ENCODE measurements around the gene HSPA12A.
"Not testable (repeated sequence)": the region's sequence is repeated elsewhere in the genome, so short reads cannot be mapped to it uniquely, and the experiment has no call there.

The HSPA12A gene

DNA sequence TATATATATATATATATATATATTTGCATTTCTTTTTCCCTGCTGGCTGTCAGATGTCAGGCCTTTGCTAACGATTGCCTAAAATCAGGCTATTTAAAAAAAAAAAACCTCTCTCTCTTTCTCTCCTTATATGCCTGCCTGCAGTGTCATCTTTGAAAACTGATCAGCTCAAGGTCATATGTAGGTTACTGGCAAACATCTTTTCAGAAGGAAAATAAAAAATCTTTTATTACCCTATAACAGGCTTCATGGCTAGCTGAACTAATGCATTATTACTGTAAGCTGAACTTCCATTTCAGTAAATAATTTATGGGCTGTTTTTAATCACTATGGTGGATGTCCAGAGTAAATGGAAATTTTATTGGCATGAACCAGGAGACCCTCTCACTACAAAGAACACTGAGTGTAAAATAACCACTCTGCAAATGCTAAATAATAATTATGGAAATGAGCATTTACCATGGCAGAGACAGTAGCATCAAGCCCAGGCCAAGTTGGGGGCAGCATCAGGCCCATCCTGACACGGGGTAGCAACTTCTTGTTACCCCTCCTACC is 29.3 kb downstream of the HSPA12A start:
- no peaks in the 10 kb centered on the region for H3K4me1 ChIP-seq (ENCODE audit: control insufficient read depth, low read length)
- peaks cover 6% of the 10 kb centered on the region for H3K27me3 ChIP-seq (ENCODE audit: control insufficient read depth, low read length)
- no peaks in the 10 kb centered on the region for H3K79me2 ChIP-seq (ENCODE audit: control insufficient read depth, low read length)
- H4K20me1 ChIP-seq (ENCODE audit: control insufficient read depth, insufficient read depth, low read depth, low read length): no peaks in the 10 kb centered on the region
- TF ChIP-seq, protein P1, sequence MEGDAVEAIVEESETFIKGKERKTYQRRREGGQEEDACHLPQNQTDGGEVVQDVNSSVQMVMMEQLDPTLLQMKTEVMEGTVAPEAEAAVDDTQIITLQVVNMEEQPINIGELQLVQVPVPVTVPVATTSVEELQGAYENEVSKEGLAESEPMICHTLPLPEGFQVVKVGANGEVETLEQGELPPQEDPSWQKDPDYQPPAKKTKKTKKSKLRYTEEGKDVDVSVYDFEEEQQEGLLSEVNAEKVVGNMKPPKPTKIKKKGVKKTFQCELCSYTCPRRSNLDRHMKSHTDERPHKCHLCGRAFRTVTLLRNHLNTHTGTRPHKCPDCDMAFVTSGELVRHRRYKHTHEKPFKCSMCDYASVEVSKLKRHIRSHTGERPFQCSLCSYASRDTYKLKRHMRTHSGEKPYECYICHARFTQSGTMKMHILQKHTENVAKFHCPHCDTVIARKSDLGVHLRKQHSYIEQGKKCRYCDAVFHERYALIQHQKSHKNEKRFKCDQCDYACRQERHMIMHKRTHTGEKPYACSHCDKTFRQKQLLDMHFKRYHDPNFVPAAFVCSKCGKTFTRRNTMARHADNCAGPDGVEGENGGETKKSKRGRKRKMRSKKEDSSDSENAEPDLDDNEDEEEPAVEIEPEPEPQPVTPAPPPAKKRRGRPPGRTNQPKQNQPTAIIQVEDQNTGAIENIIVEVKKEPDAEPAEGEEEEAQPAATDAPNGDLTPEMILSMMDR (IDR thresholded peaks at IDR 0.05; ENCODE audit: low read depth, low read length, poor library complexity, severe bottlenecking): no peak
- TF ChIP-seq EZH2phosphoT487 (IDR thresholded peaks at IDR 0.05; ENCODE audit: borderline replicate concordance, low read length): no peak
- no peaks in the 10 kb centered on the region for H3F3A ChIP-seq (ENCODE audit: control insufficient read depth, insufficient read depth)
- no peak overlapping the region for H3K4me2 ChIP-seq (ENCODE audit: low read length)
- H3K36me3 ChIP-seq (ENCODE audit: control insufficient read depth, low read length): no peaks in the 10 kb centered on the region
- H3K9me3 ChIP-seq (ENCODE audit: control insufficient read depth, insufficient read depth, low read length): no peaks in the 10 kb centered on the region
- no peaks in the 10 kb centered on the region for H3K9me2 ChIP-seq (replicated peaks; ENCODE audit: control insufficient read depth, low read length)
- H3K27ac ChIP-seq (ENCODE audit: low read depth, low read length): no peak overlapping the region
- no peak overlapping the region for H3K4me3 ChIP-seq (ENCODE audit: low read length)

DNA sequence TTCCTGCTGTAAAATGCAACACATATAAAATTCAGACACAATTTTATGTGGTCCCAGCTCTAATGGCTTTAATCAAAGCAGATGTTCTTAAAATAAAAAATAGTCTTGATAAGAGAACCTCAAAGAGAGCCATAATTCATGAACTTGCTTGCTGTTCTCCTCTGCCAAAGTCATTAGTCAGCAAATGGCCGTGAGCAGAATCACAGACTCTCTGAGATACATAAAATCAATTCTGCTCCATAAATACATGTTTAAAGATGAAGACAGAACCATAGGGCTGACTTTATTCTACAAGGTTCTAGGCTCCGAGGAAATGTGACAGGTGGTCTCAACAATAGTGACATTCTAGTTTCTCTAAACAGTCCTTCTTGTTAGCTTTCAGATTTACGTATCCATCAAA is 29.8 kb downstream of the HSPA12A start:
- no peak for TF ChIP-seq EZH2phosphoT487 (IDR thresholded peaks at IDR 0.05; ENCODE audit: borderline replicate concordance, low read length)
- TF ChIP-seq, protein P1 (IDR thresholded peaks at IDR 0.05; ENCODE audit: low read depth, low read length, poor library complexity, severe bottlenecking): no peak
- H3K4me2 ChIP-seq (ENCODE audit: low read length): no peak overlapping the region
- no peak overlapping the region for H3K4me3 ChIP-seq (ENCODE audit: low read length)
- H3K79me2 ChIP-seq (ENCODE audit: control insufficient read depth, low read length): no peaks in the 10 kb centered on the region
- H3K4me1 ChIP-seq (ENCODE audit: control insufficient read depth, low read length): no peaks in the 10 kb centered on the region
- no peaks in the 10 kb centered on the region for H3K36me3 ChIP-seq (ENCODE audit: control insufficient read depth, low read length)
- peaks cover 6% of the 10 kb centered on the region for H3K27me3 ChIP-seq (ENCODE audit: control insufficient read depth, low read length)
- H3K9me3 ChIP-seq (ENCODE audit: control insufficient read depth, insufficient read depth, low read length): no peaks in the 10 kb centered on the region
- no peaks in the 10 kb centered on the region for H3K9me2 ChIP-seq (replicated peaks; ENCODE audit: control insufficient read depth, low read length)
- H3F3A ChIP-seq (ENCODE audit: control insufficient read depth, insufficient read depth): no peaks in the 10 kb centered on the region
- no peaks in the 10 kb centered on the region for H4K20me1 ChIP-seq (ENCODE audit: control insufficient read depth, insufficient read depth, low read depth, low read length)
- no peak overlapping the region for H3K27ac ChIP-seq (ENCODE audit: low read depth, low read length)

DNA sequence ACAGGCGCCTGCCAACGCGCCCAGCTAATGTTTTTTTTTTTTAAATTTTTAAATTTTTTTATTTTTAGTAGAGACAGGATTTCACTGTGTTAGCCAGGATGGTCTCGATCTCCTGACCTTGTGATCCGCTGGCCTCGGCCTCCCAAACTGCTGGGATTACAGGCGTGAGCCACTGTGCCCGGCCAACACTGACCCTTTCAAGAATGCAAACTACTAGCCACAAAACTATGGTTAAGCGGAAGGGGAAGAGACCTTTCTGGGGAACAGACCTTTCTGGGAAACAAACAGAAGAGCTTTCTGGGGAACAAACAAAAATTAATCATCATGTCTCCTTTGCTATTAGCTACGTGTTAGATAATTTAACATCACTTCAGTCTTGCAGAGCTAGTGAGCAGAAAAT is 30.6 kb downstream of the HSPA12A start:
- H3K4me2 ChIP-seq (ENCODE audit: low read length); H3K79me2 ChIP-seq (ENCODE audit: control insufficient read depth, low read length); H3K36me3 ChIP-seq (ENCODE audit: control insufficient read depth, low read length); H4K20me1 ChIP-seq (ENCODE audit: control insufficient read depth, insufficient read depth, low read depth, low read length); H3K9me2 ChIP-seq (replicated peaks; ENCODE audit: control insufficient read depth, low read length); H3K4me3 ChIP-seq (ENCODE audit: low read length); H3K9me3 ChIP-seq (ENCODE audit: control insufficient read depth, insufficient read depth, low read length); H3K27me3 ChIP-seq (ENCODE audit: control insufficient read depth, low read length); H3K27ac ChIP-seq (ENCODE audit: low read depth, low read length); H3K4me1 ChIP-seq (ENCODE audit: control insufficient read depth, low read length); H3F3A ChIP-seq (ENCODE audit: control insufficient read depth, insufficient read depth): not testable (repeated sequence)

DNA sequence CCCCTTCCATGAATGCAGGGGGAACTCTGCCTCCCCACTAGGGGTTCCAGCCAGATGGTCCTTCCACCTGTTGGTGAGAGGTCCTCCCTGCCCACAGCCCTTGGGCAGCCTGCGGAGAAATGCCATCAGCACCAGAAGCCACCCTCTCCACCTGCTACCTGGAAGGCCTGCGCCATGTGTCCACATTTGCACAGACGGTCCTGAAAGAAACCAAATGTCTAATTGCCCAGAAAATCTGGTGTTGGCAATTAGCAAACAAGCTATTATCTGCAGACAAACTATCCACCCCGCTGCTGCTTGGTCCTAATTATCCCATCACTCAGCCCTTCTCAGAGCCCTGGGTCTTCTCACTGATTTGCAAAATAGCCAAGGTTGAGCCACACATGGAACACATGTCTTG is 32.3 kb downstream of the HSPA12A start:
- TF ChIP-seq, protein P1 (IDR thresholded peaks at IDR 0.05; ENCODE audit: low read depth, low read length, poor library complexity, severe bottlenecking): no peak
- TF ChIP-seq EZH2phosphoT487 (IDR thresholded peaks at IDR 0.05; ENCODE audit: borderline replicate concordance, low read length): no peak
- H3F3A ChIP-seq (ENCODE audit: control insufficient read depth, insufficient read depth): no peaks in the 10 kb centered on the region
- H3K27me3 ChIP-seq (ENCODE audit: control insufficient read depth, low read length): peaks cover 6% of the 10 kb centered on the region
- no peak overlapping the region for H3K4me3 ChIP-seq (ENCODE audit: low read length)
- H4K20me1 ChIP-seq (ENCODE audit: control insufficient read depth, insufficient read depth, low read depth, low read length): no peaks in the 10 kb centered on the region
- H3K4me2 ChIP-seq (ENCODE audit: low read length): no peak overlapping the region
- no peaks in the 10 kb centered on the region for H3K9me3 ChIP-seq (ENCODE audit: control insufficient read depth, insufficient read depth, low read length)
- no peaks in the 10 kb centered on the region for H3K36me3 ChIP-seq (ENCODE audit: control insufficient read depth, low read length)
- H3K79me2 ChIP-seq (ENCODE audit: control insufficient read depth, low read length): no peaks in the 10 kb centered on the region
- no peaks in the 10 kb centered on the region for H3K9me2 ChIP-seq (replicated peaks; ENCODE audit: control insufficient read depth, low read length)
- H3K4me1 ChIP-seq (ENCODE audit: control insufficient read depth, low read length): no peaks in the 10 kb centered on the region
- H3K27ac ChIP-seq (ENCODE audit: low read depth, low read length): no peak overlapping the region

Data from DOHH2 (cell line).